HepG2 (cell line): ENCODE data around the gene KRTAP29-1. TPM values are rescaled to one million over a fixed set of nuclear protein-coding genes. Genes with fewer than 3 reads are reported as not detected.

Experiments used
- ARHGAP35 ChIP-seq: sonication (generic); formaldehyde crosslinking; IDR thresholded peaks from 2 replicates; pipeline ENCODE4 v1.9.0; 2022; ENCODE audit warnings: mild to moderate bottlenecking, inconsistent platforms, moderate library complexity, missing genetic modification reagents, borderline replicate concordance
- ETV5 ChIP-seq: IDR thresholded peaks from 2 replicates; pipeline ENCODE4 v1.6.1; 2018; ENCODE audit warnings: missing biosample characterization, missing genetic modification reagents, inconsistent platforms, borderline replicate concordance
- FOXA1 ChIP-seq, 2 experiments: fragments of 450-650 bp in 1 of 2; sonication (generic) in 1 of 2; formaldehyde crosslinking in 1 of 2; IDR thresholded peaks; 2 replicates each; pipeline versions ENCODE4 v1.4.0 to v1.6.1; 2016 to 2020; ENCODE audit warnings: missing genetic modification reagents in 1 of 2
- HNF1A ChIP-seq, 2 experiments: sonication (generic) in 1 of 2; formaldehyde crosslinking in 1 of 2; IDR thresholded peaks; 2 replicates each; pipeline versions ENCODE4 v1.4.0 to v1.6.1; 2016 to 2020; ENCODE audit warnings: borderline replicate concordance in 1 of 2, low read depth in 1 of 2, mild to moderate bottlenecking in 1 of 2, missing genetic modification reagents in 1 of 2
- HNRNPK ChIP-seq: fragments of 200-400 bp; formaldehyde crosslinking; IDR thresholded peaks from 2 replicates; pipeline ENCODE4 v1.6.1; 2018; ENCODE audit warnings: low read length, low read depth, moderate library complexity, mild to moderate bottlenecking; ENCODE audit not compliant: poor library complexity, severe bottlenecking
- HNRNPL ChIP-seq: fragments of 200-400 bp; formaldehyde crosslinking; IDR thresholded peaks from 2 replicates; pipeline ENCODE4 v1.6.1; 2017; ENCODE audit warnings: mild to moderate bottlenecking, low read depth, low read length
- MIER3 ChIP-seq: IDR thresholded peaks from 2 replicates; pipeline ENCODE4 v1.6.1; 2016; ENCODE audit warnings: missing compliant biosample characterization, borderline replicate concordance
- MTF1 ChIP-seq: sonication (generic); formaldehyde crosslinking; IDR thresholded peaks from 2 replicates; pipeline ENCODE4 v1.5.0; 2020; ENCODE audit warnings: missing genetic modification reagents
- PAF1 ChIP-seq: IDR thresholded peaks from 2 replicates; pipeline ENCODE4 v1.6.1; 2016; ENCODE audit warnings: missing genetic modification reagents, missing compliant biosample characterization
- PHF21A ChIP-seq: sonication (generic); formaldehyde crosslinking; IDR thresholded peaks from 2 replicates; pipeline ENCODE4 v1.5.0; 2020; ENCODE audit warnings: mild to moderate bottlenecking, missing genetic modification reagents
- SAFB2 ChIP-seq: sonication (generic); formaldehyde crosslinking; IDR thresholded peaks from 2 replicates; pipeline ENCODE4 v1.5.1; 2020; ENCODE audit warnings: missing genetic modification reagents, low read depth, mild to moderate bottlenecking, borderline replicate concordance
- SALL1 ChIP-seq: sonication (generic); formaldehyde crosslinking; IDR thresholded peaks from 2 replicates; pipeline ENCODE4 v1.8.0; 2022; ENCODE audit warnings: mild to moderate bottlenecking, missing genetic modification reagents
- SKI ChIP-seq: fragments of 450-650 bp; IDR thresholded peaks from one replicate; pipeline ENCODE4 v1.6.1; 2018; ENCODE audit warnings: mild to moderate bottlenecking; ENCODE audit not compliant: partially characterized antibody
- SNAPC5 ChIP-seq: sonication (generic); formaldehyde crosslinking; IDR thresholded peaks from 2 replicates; pipeline ENCODE4 v1.8.1; 2023; ENCODE audit warnings: mild to moderate bottlenecking, missing genetic modification reagents, borderline replicate concordance
- SNRNP70 ChIP-seq: fragments of 200-400 bp; formaldehyde crosslinking; IDR thresholded peaks from 2 replicates; pipeline ENCODE4 v1.6.1; 2017; ENCODE audit warnings: mild to moderate bottlenecking, low read depth, low read length, moderate library complexity
- TFDP2 ChIP-seq: sonication (generic); formaldehyde crosslinking; IDR thresholded peaks from 2 replicates; pipeline ENCODE4 v1.4.0; 2020; ENCODE audit warnings: missing genetic modification reagents
- ZNF335 ChIP-seq: sonication (generic); formaldehyde crosslinking; IDR thresholded peaks from 2 replicates; pipeline ENCODE4 v1.4.0; 2020; ENCODE audit warnings: missing genetic modification reagents
- ZNF33A ChIP-seq: sonication (generic); formaldehyde crosslinking; IDR thresholded peaks from 2 replicates; pipeline ENCODE4 v1.5.1; 2020; ENCODE audit warnings: missing genetic modification reagents, mild to moderate bottlenecking, moderate library complexity, borderline replicate concordance
- ZNF605 ChIP-seq: sonication (generic); formaldehyde crosslinking; IDR thresholded peaks from 2 replicates; pipeline ENCODE4 v1.8.0; 2022; ENCODE audit warnings: mild to moderate bottlenecking, missing genetic modification reagents
- ZNF784 ChIP-seq: sonication (generic); formaldehyde crosslinking; IDR thresholded peaks from 2 replicates; pipeline ENCODE4 v1.5.1; 2020; ENCODE audit warnings: missing genetic modification reagents, mild to moderate bottlenecking, borderline replicate concordance
- polyA plus RNA-seq, 8 experiments: library from polyadenylated mRNA; depleted of rRNA in 3 of 8; stranded (reverse) in 7 of 8; unstranded in 1 of 8; fragments of >200 nt; fragmentation: Illumina TruSeq in 4 of 8; extraction: Trizol in 4 of 8; gene quantifications; 2 replicates each; pipeline versions ENCODE4 v1.2.1 to v1.2.3, GENCODE V29; 2011 to 2016; ENCODE audit warnings: low read depth in 4 of 8, missing spikeins in 1 of 8, mixed read lengths in 1 of 8; ENCODE audit not compliant: insufficient read depth in 1 of 8
- total RNA-seq, 5 experiments: library from RNA; depleted of rRNA; stranded (reverse); fragments of >200 nt; fragmentation: Illumina TruSeq; extraction: Trizol; gene quantifications; 2 replicates each; pipeline ENCODE4 v1.2.3, GENCODE V29; 2016; ENCODE audit warnings: low read depth in 1 of 5

The KRTAP29-1 gene
- total and polyA plus RNA-seq, 2 of the 13 experiments (the other 11 are each of a cell fraction or from before 2014, with no cell fraction given), result not detected

GRCh38 chr17:41329279-41329948 is 26.8 kb upstream of the KRTAP29-1 start (continued):
- TF ChIP-seq SNAPC5 (CRISPR knock-in tag) (no peak), TFDP2 (no peak), SAFB2 (CRISPR knock-in tag) (no peak), ZNF605 (CRISPR knock-in tag) (no peak), HNRNPK (no peak), HNRNPL (no peak), HNF1A (IDR thresholded peaks at IDR 0.05; ENCODE audit: low read depth) (no peak), HNF1A (CRISPR knock-in tag; IDR thresholded peaks at IDR 0.05; ENCODE audit: borderline replicate concordance) (no peak), PAF1 (CRISPR knock-in tag) (no peak), ARHGAP35 (CRISPR knock-in tag) (no peak), SALL1 (CRISPR knock-in tag) (peak; percentile 62; the same call in 1 of the 2 replicates), PHF21A (CRISPR knock-in tag) (no peak), ETV5 (CRISPR knock-in tag) (no peak; the same call in 1 of the 2 replicates), ZNF784 (no peak), ZNF335 (CRISPR knock-in tag) (no peak), FOXA1 (IDR thresholded peaks at IDR 0.05) (no peak), FOXA1 (CRISPR knock-in tag; IDR thresholded peaks at IDR 0.05) (no peak), ZNF33A (no peak), MIER3 (no peak), SKI (no peak), SNRNP70 (no peak), MTF1 (CRISPR knock-in tag) (no peak)
